GM21528 (cell line): ENCODE measurements around the gene PLA2G6.
"Not testable (repeated sequence)": the region's sequence is repeated elsewhere in the genome, so short reads cannot be mapped to it uniquely, and the experiment has no call there.

ENCODE experiments used
- ATAC-seq: cut with Tn5 transposase; IDR thresholded peaks from one replicate; pipeline ENCODE4 v1.9.1; 2021; ENCODE audit warnings: mild to moderate bottlenecking, moderate library complexity; ENCODE audit not compliant: unreplicated experiment, low FRiP score

PLA2G6 gene

GRCh38 chr22:38137876-38138687, 43.5 kb downstream of the PLA2G6 start:
- no peak for ATAC-seq

DNA sequence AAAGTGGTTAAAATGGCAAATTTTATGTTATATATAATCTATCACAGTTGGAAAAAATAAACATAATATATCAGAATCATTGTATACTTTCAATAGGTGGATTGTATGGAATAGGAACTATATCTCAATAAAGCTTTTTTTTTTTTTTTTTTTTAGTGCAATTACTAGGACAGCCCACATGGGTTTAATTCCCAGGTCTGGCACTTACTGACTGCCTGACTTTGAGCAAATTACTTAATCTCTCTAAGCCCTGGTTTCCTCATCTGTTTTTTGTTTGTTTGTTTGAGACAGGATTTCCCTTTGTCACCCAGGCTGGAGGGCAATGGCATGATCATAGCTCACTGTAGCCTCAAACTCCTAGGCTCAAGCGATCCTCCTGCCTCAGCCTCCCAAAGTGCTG, 45.0 kb downstream of the PLA2G6 start:
- no peak for ATAC-seq

GRCh38 chr22:38135133-38135706, 46.4 kb downstream of the PLA2G6 start:
- ATAC-seq, result no peak

GRCh38 chr22:38133331-38133730, 48.3 kb downstream of the PLA2G6 start:
- no peak for ATAC-seq

- ATAC-seq, result no peak
Measured at GRCh38 chr22:38132794-38133193, 48.8 kb downstream of the PLA2G6 start.

- no peak for ATAC-seq
Measured at GRCh38 chr22:38132136-38132535, 49.5 kb downstream of the PLA2G6 start.

- ATAC-seq, result no peak
Measured at GRCh38 chr22:38131399-38131798, 50.2 kb downstream of the PLA2G6 start.

- ATAC-seq, result no peak
Measured at GRCh38 chr22:38129856-38130255, 51.8 kb downstream of the PLA2G6 start.

- ATAC-seq, result no peak
Measured at GRCh38 chr22:38129021-38129420, 52.6 kb downstream of the PLA2G6 start.

DNA sequence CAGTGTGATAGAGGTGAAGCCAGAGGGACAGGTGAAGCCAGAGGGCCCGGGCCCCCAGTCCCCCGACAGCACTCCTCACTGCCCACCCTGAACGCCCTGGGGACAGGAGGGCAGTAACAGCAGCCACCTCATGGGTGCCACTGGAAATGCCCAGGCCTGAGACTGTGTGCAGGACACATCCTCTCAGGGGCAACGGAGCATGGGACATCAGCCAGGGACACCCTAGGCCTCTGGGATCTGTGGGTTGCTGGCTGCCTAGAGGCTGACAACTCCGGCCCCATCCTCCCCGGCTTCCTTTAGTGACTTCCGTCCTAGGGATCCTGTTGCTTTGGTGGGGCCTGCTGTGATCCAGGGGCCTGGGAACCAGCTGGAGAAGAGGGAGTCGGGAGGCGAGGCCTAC, 53.8 kb downstream of the PLA2G6 start:
- no peak for ATAC-seq

DNA sequence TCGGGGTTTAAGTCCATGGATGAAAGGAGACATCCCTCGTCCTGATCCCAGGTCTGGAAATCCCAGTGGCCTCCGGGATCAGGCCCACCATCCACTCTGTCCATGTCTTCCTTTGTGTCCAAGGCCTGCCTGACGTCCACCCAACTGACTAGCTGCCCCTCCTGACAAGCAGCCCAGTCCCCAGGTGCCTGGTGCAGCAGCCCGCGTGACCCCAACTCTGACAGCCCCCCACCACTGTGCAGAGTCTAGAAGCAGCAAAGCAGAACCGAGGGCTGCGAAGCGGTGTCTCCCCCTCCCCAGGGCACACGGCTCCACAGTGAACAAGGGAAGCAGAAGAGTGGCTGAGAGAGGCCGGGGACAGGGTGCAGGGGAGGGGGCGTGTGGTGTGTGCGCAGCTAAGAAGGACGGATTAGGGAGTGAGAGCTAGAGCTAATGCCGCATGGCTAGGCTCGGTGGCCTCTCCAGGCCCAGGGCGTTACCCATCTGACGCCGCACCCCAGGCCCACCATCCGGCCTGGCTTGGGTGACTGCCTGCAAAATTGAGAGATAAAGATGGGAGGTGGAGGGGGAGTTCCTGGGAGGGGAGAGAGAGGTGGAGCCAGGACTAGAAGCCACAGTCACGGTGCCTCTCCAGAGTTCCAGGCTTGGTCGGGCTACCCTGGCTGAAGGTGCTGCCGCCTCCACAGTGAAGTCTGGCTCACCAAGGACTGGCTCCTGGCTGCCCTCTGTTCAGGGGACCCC, 54.5 kb downstream of the PLA2G6 start:
- no peak for ATAC-seq

DNA sequence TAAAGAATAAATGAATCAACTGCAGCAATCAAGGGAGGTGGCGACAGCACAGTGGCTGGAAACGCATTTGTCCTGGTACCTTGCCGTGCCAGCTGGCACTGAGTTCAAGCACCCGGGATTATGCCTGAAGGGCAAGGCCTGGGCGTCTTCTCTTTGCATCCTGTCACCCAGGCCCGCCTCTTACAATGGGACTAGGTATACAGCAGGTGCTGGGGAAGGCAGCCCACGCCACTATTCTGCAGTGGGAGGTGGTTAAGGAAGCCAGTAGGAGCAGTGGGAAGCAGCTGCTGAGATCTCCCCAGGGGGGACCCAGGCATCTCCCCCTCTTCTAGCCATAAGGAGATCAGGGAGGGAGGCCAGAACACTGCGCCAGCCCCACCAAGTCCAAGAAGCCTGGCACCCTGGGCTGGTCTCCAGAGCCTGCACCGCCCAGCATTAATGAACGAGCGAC, 55.9 kb downstream of the PLA2G6 start:
- ATAC-seq, result no peak

GRCh38 chr22:38125038-38125610, 56.5 kb downstream of the PLA2G6 start:
- ATAC-seq, result no peak

DNA sequence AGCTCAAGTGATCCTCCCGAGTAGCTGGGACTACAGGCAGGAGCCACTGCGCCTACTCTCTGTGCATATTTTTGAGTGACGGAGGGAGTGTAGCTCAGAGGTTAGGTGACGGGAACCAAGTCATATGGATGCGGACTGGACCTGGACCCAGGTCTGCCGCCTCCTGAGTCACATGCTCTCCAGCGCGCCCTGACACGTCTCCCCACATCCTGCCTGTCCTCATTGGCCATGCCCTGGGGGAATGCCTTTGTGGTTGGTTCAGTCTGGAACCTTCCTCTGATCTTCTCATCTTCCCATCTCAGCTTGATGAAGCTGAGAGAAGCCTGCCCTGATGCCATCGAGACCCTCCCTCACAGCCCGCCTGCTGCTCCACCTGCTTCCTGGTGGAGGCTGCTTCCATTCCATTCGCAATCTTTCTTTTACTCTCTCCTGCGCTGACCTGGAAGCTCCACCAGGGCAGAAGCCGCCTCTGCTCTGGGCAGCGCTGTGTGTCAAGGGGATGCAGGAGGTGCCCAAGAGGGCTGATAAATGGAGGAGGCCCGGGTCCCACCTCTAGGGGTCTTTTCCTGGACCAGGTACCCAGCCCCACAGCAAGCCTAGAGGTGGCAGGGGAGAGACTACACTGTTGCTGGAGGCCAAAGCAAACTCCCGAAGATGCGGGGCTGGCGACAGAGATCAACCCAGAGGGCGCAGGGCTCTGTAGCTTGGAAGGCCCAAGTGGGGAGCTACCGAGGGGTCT, 57.2 kb downstream of the PLA2G6 start:
- no peak for ATAC-seq

- ATAC-seq, result no peak
Measured at GRCh38 chr22:38122616-38123015, 59.0 kb downstream of the PLA2G6 start.

- ATAC-seq, result no peak
Measured at GRCh38 chr22:38120359-38121110, 61.1 kb downstream of the PLA2G6 start.

DNA sequence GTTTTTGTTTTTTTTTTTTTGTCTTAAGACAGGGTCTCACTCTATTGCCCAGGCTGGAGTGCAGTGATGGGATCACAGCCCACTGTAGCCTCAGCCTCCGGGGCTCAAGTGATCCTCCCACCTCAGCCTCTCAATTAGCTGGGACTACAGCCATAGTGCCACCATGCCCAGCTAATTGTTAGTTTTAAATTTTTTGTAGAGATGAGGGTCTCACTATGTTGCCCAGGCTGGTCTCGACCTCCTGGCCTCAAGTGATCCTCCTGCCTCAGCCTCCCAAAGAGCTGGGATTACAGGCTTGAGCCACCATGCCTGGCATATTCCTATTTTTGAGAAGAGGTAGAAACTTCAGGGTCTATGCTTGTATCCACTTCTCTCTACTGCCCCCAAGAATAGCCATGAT, 62.9 kb downstream of the PLA2G6 start:
- not testable (repeated sequence) for ATAC-seq

- ATAC-seq, result no peak
Measured at GRCh38 chr22:38118182-38118581, 63.4 kb downstream of the PLA2G6 start.

DNA sequence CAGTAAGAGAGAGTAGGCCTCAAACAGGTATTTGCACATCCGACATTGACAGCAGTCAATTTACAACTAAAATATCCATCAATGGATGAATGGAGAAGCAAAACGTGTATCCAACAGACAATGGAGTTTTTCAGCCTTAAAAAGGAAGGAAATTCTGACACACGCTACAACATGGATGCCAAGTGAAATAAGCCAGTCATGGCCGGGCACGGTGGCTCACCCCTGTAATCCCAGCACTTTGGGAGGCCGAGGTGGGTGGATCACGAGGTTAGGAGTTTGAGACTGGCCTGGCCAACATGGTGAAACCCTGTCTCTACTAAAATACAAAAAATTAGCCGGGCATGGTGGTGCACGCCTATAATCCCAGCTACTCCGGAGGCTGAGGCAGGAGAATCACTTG, 64.1 kb downstream of the PLA2G6 start:
- not testable (repeated sequence) for ATAC-seq
